Fibroblast of gingiva (primary cell): Measurements from ENCODE around the gene MACROD1.

ENCODE experiments used
- DNase-seq: peaks from one replicate; pipeline ENCODE4 v3.0.0-alpha.2; 2011; ENCODE audit warnings: low read depth

MACROD1 gene

DNA sequence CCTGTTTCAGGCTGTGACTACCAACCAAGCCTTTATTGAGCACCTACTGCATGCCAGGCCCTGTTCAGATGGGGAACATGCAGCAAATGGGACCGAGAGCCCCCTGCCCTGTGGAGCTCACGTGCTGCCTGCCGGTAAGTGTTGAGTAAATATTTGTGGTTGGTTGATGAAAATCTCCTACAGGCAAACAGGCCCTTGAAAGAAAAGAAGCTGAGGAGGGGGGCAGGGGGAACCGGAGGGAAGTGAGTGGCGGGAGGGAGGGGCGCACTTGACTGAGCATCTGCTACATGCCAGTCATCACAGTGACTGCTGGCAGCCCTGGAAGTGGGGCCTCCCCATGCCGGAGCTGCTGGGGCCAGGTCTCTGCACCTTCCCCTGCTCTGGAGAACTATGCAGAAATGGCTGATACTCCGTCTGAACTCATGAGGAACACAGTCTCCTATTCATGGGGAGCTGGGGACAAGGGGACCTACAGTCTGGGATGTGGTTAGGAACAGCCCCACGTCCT is 34.2 kb downstream of the MACROD1 start:
- no peak for DNase-seq

DNA sequence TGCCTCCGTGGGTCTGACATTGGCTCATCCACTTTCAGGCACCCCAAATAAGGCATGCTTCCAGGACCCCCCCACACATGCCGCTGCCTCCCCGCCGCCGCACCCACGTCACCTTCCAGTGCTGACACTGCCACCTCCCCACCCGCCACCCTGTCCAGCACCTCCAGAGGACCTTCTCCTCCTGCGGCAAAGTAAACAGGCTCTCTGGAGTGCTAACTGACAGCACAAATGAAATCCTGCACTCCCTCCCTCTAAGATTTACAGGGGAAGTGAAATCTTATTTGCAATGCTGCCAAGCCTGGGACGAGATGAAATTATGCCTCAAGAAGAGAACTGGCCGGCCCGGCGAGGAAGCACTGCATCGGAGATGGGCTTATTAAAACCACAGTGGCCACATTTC is 35.3 kb downstream of the MACROD1 start:
- DNase-seq: no peak

DNA sequence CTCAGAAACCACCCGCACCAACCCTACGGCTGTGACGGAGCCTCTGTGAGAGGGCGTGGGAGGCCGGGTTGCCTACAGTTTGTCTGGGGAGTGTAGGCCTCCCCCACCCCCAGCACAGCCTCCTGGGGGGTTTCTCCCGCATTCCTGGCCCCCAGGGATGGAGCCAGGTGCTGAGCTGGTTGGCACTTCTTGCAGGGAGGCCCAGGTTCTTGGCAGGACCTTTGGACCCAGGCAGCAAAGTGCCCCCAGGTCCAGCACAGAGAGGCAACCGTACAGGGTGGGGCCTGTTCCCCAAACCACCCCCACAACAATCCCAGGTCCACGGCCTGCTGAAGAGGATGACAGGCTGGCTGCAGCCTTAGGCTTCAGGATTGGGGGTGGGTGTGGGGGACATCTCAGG is 36.5 kb downstream of the MACROD1 start:
- DNase-seq: no peak

DNA sequence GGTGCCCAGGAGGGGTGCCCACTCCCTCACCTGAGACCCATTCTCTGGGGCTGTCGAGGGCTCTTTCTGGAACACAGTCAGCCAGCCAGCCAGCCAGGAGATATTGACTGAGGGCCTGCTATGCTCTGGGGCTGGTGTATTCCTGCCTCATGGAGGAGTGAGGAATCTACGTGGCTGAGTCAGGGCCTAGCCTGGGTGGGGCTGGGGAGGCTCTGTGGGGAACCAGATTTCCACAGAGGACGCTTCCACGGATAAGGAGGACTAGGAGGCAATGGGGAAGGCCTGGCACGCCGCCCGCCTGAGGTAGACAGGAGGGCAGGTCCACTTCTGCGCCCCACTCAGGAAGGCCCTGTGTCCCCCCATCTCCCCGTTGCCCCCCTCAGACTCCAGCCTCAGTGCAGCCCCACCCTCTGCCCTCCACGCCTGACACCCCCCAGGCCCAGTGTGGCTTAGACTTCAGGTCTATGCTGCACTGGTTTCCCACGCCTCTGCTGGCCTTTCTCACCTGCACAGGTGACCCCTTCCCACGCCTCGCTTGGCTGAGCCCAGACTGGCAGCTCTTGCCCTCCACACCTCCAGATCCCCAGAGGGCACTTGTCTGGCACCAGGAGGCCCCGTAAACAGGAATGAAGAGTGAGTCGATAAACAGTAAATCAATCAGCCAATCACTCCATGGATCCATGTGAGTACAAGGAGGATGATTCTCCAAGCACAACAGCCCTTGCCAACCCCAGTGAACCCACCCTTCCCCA is 37.5 kb downstream of the MACROD1 start:
- DNase-seq: no peak

DNA sequence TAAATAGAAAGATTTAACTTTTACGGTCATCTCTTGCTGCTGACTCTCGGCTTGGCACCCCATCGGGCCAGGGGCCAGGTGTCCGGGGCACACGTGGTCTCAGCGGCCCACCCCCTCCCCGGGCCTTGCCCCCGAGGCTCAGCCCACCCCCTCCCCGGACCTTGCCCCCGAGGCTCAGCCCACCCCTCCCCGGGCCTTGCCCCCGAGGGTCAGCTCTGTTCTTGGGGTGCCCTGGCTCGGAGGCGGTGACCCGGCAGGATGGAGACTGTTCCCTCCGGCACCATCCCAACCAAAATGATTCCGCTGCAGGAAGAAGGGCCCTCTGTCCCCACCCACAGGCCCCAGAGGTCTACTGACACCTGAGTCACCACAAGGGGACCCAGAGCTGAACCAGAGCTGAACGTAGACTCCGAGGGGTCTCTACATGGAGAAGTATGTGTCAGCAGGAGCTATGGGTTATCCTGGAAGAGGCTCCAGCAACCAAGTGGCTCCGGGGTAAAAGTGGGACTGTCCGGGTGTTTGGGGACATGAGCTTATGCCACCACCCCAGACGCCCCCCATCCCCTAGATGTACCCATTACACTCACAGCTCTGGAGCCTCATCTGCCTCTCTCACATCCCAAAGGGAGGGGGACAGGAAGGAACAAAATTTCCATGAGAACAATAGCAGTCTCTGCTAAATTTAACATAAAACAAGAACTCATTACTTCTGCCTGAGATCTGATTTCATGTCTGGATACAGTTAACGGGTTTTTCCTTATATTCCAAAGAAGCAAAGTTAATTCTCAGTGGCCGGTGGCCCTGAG is 38.4 kb downstream of the MACROD1 start:
- DNase-seq: no peak

DNA sequence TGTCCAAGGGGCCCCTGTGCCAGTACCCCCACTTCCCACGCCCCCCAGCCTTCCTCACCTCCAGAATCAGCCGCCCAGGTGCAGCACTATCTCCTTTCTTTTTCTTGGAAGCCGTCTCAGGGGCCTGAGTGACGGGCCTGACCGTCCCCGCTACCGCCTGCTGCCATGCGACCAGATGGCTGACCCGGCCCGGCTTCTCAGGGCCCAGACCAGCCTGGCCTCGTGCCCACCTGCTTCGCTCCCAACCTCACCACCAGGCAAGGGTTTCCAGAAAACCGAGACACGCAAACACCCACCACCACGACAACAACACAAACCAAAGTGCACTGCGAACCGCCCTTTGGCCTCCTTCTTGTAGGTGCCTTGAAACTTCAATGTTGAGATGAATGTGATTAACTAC is 39.1 kb downstream of the MACROD1 start:
- DNase-seq: no peak

DNA sequence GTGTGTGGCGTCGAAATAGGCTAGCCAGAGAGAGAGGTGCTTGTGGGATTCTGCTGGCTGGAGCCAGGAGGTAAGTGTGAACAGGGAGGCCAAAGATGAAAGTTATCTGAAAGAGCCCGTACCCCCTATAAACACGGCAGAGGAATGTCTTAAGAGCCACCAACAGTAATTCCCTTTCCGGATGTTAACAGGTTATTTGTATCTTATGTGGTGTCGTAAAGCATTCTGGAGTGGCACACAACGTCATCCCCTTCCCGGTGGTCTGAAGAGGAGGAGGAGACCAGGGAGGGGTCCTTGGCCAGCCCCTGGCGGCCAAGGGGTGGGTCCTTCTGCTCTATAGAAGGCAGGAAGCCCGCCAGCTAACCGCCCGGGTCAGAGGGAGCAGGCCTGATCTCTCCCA is 39.5 kb downstream of the MACROD1 start:
- no peak for DNase-seq

DNA sequence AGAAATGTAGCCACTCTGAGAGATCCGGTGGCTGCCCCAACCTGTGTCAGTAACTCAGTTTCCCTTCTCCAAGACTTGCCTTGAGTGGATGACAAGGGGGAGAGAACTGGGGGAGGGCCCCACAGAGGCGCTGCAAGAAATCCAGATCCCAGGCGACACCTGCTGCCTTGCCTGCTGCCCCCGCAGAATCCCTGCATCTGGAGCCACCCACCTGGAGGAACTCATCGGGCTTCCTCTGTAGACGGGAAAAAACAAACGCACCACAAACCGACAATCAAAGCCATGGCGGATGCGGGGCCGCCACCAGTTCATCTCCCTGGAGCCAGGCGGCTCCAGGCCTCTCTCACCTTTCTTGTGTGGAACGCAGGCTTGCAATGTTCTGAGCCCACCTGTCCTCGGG is 40.2 kb downstream of the MACROD1 start:
- DNase-seq: no peak

DNA sequence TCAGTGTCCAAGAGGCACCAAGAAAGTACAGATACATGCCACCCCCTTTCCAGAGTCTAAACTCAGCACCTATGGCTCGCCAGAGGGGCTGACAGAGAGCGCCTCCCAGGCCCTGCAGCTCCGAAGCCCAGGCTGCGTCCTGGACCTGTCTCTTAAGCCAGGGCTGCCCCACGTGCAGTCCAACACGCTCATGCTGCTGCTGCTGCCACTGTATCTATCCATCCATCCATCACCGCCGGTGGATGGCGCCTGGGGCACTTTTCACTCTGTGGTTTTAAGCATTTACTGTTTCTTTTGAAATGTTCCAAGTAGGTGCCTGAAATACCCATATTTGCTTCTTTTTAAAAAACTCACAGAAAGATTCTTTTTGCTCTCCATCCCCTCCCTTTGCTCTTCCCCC is 41.8 kb downstream of the MACROD1 start:
- no peak for DNase-seq

DNA sequence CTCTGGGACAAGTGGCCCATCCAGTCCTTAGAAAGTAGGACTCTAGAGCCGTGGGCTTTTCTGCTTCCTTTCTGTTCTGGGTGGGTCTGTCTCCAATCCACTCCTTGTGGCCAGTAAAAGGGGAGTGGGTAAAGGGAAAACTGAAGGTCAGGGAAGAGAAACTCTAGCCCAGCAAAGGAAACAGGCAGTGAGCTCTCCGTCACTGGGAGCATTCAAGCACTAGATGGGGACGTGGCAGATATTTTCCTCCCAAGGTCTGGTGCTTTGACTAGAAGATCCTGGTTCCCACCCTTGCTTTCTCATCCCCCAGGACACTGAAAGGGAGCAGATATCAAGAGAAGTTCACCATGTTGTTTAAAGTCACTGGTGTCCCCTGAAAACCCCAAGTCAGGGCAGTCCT is 42.2 kb downstream of the MACROD1 start:
- no peak for DNase-seq

DNA sequence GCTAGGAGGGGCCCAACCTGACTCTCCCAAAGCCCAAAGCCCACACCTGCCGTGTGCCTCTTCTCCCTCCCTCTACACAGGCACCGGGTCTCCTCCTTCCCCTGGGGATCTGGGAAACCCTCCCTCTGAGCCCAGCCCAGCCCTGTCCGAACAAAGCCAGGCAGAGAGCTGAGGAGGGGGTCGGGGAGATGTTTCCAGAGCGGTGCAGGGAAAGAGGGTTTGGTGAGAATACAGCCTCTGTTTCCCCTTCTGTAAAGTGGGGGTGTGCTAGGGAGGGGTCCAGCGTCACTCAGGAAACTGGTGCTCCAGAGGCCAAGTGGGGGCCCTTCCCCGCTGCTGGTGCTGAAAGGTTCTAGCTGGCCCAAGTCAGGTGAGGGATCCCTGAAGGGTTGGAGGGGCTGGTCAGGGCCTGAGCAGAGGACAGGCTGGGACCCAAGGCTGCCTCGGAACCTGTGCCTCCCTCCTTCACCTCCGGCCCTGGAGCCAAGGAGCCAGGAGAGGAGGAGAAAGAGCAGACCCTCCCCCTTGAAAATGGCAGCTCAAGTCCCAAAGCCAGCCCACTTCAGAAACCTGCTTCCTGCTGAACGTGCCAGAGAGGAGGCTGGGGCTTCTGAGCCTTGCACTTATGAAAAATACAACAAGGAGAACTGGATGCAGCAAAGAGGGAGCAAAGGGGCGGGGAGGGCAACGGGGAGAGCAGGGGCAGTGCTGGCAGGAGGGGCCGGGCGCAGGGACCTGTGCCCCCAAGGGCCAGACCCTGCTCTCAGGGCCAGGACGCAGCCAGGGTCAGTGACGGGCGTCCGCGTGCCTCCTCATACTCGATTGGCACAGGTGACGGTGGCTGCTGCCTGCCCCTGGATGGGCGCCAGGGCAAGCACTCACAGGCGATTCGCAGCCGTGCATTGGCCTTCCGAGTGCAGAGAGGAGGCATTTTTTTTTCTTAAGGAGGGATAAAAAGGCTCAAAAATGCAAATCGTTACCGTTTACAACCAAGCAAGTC is 43.2 kb downstream of the MACROD1 start:
- no peak for DNase-seq

DNA sequence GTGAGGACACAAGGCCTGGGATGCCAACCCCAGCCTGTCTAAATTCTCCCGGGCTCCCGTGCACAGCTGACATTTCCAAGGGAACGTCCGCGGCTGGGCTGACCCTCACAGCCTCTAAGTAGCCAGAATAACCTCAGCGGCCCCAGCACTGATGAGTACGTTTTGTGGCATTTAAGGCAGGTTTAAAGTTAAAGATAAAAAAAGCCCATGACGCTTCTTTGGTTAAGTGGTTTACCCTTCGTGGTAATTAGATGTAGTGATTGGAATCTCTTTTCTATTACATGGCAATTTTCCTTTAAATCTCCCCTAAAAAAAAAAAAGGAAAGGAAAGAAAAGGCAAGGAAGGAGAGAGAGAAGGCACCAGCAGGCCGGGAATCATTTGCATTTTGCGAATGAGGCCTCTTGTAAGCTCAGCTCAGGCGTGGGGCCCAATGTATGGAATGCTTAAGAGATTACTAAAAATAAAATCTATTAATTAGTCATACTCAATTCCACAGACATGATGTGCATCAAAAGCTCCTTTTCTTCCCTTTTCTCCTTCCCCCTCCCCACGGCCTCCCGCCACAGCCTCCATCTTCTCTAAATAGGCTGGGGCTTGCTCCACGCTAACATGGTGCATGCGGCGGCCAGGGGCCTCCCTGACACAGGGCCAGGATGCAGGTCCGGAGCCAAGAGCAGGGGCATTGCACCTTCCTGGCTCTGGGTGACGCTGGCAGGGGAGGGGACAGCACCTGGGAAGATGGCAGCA is 44.1 kb downstream of the MACROD1 start:
- DNase-seq: no peak

DNA sequence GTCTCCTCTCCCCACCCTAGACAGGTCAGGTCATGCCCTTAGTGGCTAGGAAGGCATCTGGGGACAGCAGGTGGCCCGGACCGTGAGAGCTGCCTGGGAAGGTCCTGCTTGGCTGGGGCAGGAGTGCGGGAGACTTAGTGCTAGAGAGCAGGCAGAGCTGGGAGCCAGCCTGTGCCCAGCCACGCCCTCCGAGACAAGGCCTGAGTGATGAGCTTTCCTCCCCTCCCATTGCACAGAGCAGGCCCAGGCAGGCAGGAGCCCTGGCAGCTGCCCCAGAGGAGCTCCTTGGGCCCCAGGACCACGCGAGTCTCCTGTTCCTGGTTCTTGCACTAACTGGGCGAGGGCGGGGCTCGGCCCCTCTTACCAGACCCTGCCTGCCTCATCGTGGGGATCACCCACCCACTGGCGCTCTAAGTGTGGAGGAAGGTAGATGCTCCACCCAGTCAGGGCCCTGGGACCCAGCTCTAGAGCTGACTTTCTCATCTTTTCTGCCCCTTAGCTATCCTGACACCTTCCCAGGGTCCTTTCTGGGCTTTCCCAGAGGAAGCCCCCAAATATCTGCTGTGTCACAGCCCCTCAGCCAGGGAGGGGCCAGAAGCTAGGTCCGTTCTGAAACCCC is 44.9 kb downstream of the MACROD1 start:
- DNase-seq: no peak

DNA sequence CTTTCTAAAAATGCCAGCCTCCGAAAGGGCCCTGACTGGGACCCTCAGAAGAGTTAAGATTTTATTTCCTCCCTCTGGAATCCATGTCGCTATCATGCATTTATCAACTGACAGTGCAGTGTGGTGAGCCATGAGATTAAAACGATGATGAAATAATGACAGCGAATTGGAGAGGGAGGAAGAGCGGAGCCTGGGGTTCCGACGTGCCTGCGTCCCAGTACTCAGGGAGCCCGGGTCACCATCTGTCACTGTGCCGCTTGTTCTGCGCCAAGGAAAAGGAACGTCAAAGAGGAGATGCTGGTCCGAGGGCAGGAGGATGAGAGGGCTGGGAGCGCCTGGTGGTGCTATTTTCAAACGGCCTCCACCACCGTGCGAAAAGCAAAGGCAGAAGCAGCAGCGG is 46.2 kb downstream of the MACROD1 start:
- no peak for DNase-seq

DNA sequence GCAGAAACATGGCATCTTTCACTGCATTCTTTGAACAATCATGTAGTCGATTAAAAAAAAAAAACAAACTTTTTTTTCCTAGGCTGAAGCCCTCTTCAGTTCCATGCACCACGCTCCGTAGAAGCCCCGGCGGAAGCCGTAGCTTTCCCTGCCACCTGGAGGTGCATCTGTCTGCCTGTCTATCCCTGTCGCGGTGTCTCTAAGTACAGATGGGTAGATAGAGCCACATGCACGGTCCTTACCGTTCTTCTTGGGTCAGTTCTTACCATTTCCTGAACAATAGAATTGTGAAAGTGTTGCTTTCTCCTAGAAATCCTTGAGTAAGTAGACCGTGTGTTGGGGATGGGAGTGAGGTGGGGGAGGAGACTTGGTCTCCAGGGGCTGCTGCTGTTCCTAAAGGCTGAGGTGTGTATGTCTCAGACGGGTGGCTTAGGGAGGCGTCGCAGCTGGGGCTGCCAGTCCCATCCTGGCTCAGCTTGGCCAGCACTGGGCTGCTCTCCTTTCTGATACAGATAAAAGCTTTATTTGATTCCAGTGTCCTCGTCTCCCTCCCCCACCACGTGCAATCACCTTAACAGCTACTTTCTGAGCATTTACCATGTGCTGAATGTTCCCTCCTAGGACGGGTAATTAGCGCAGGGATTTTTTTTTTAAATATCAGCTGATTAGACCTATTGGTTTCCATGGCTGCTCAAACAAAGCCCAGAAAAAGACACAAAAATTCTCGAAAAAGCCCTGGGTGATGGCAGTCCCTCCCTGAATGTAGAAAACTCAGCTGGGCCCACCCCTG is 46.8 kb downstream of the MACROD1 start:
- DNase-seq: no peak

DNA sequence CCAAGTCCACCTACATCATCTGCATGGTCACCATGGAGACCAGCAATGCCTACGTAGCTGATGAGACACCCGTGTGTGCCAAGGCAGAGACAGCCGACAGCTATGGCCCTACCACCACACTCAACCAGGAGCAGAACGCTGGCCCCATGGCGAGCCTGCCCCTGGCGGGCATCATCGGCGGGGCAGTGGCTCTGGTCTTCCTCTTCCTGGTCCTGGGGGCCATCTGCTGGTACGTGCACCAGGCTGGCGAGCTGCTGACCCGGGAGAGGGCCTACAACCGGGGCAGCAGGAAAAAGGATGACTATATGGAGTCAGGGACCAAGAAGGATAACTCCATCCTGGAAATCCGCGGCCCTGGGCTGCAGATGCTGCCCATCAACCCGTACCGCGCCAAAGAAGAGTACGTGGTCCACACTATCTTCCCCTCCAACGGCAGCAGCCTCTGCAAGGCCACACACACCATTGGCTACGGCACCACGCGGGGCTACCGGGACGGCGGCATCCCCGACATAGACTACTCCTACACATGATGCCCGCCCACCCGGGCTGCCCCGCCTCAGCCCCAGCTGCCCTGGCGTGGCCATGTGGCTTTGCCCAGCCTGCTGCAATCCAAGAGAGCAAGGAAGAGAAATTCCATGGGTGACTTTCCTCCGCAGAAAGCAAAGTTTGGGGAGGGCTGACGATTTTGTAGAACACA is 48.0 kb downstream of the MACROD1 start:
- no peak for DNase-seq

DNA sequence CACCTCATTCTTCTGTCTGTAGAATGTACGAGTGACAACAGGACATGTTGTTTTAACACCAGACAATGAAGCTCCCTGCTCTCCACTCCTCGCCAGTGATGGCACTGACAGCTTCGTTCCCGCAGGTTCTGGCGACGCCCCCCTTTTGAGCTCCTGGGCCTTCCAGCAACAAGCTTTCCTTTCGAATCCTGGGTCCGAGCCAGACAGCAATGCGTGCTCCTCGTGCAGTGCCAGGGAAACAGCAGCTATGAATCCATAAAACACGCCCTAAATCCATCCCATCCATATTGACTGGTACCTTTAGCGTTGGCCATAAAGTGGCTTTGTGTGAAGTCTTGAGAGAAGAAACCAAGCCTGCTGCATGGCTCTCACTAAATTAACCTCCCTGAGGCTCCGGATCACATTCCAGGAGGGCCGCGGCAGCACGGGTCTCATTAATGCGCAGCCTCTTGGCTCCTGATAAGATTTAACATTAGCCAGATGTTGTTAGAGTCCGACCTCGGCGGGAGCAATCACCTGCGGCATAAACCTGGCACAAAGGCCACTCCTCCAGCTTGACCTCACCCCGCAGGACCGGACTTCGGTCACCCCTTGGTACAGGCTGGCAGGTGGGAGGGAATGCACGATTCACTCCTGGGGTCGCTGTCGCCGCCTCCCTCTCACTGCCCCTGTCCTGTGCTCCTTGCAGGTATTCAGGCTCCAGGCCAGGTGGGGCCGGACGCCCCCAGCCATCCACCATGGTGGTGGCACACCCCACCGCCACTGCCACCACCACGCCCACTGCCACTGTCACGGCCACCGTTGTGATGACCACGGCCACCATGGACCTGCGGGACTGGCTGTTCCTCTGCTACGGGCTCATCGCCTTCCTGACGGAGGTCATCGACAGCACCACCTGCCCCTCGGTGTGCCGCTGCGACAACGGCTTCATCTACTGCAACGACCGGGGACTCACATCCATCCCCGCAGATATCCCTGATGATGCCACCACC is 50.1 kb downstream of the MACROD1 start:
- DNase-seq: no peak

DNA sequence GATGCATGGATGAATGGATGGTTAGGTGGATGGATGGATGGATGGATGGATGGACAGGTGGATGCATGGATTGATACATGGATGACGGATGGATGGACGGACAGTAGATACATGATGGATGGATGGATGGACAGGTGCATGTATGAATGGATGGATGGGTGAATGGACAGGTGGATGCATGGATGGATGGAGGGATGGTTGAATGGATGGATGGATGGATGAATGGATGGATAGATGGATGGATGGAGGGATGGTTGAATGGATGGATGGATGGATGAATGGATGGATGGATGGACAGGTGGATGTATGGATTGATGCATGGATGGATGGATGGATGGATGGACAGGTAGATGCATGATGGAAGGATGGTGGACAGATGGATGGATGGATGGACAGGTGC is 51.7 kb downstream of the MACROD1 start:
- DNase-seq: no peak

DNA sequence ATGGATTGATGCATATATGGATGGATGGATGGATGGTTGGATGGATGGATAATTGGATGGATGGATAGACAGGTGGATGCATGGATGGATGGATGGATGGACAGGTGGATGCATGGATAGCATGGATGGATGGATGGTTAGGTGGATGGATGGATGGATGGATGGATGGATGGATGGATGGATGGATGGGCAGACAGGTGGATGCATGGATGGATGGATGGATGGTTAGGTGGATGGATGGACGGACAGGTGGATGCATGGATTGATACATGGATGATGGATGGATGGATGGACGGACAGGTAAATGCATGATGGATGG is 52.5 kb downstream of the MACROD1 start:
- DNase-seq: no peak
